DND-41 (cell line): ENCODE data around the gene RAB6B.

Experiments
- ATAC-seq: fragments of 200-7000 bp; cut with Tn5 transposase; 3 replicates; pipeline ENCODE4 v1.9.1; 2021; ENCODE audit warnings: low read depth; ENCODE audit not compliant: insufficient read depth
- DNase-seq: peaks from one replicate; pipeline ENCODE4 v3.0.0-alpha.2; 2020
- H2AFZ ChIP-seq: 2 replicates; pipeline ENCODE4 v1.6.0; 2012; ENCODE audit warnings: low read depth, low read length
- H3K27ac ChIP-seq: 2 replicates; pipeline ENCODE4 v1.5.1; 2012; ENCODE audit warnings: low read length, inconsistent platforms
- H3K27me3 ChIP-seq: fragments of 200-600 bp; sonication (generic); 2 replicates; pipeline ENCODE4 v1.6.0; 2012; ENCODE audit warnings: low read length, mild to moderate bottlenecking, inconsistent platforms; ENCODE audit not compliant: insufficient read depth, poor library complexity
- H3K36me3 ChIP-seq: 2 replicates; pipeline ENCODE4 v1.5.1; 2012; ENCODE audit warnings: low read length, inconsistent platforms; ENCODE audit not compliant: insufficient read depth
- H3K4me1 ChIP-seq: 2 replicates; pipeline ENCODE4 v1.5.1; 2012; ENCODE audit warnings: mild to moderate bottlenecking, low read length; ENCODE audit not compliant: insufficient read depth
- H3K4me2 ChIP-seq: 2 replicates; pipeline ENCODE4 v1.6.0; 2012; ENCODE audit warnings: mild to moderate bottlenecking, moderate library complexity, low read length, inconsistent platforms; ENCODE audit not compliant: insufficient read depth
- H3K4me3 ChIP-seq, 2 experiments: fragments of 200-600 bp in 1 of 2; shearing (Covaris generic) in 1 of 2; 2 replicates each; pipeline ENCODE4 v1.5.1; 2012 to 2016; ENCODE audit warnings: inconsistent platforms in 2 of 2, low read length in 2 of 2, mild to moderate bottlenecking in 2 of 2, low read depth in 1 of 2, moderate library complexity in 1 of 2
- H3K79me2 ChIP-seq: 2 replicates; pipeline ENCODE4 v1.6.0; 2012; ENCODE audit warnings: low read length, inconsistent platforms; ENCODE audit not compliant: insufficient read depth
- H3K9ac ChIP-seq: 2 replicates; pipeline ENCODE4 v1.6.0; 2012; ENCODE audit warnings: low read depth, mild to moderate bottlenecking, inconsistent platforms, low read length, moderate library complexity
- H3K9me3 ChIP-seq: 2 replicates; pipeline ENCODE4 v1.5.1; 2012; ENCODE audit warnings: low read length, moderate library complexity, mild to moderate bottlenecking, inconsistent platforms; ENCODE audit not compliant: insufficient read depth, severe bottlenecking
- H4K20me1 ChIP-seq: 2 replicates; pipeline ENCODE4 v1.6.0; 2012; ENCODE audit warnings: low read length; ENCODE audit not compliant: insufficient read depth
- EZH2 ChIP-seq: IDR thresholded peaks from 3 replicates; pipeline ENCODE4 v1.6.1; 2012; ENCODE audit warnings: borderline replicate concordance, low read depth, mild to moderate bottlenecking, moderate library complexity, low read length, inconsistent platforms; ENCODE audit not compliant: severe bottlenecking
- TF ChIP-seq, protein P1 (sequence below): IDR thresholded peaks from 2 replicates; pipeline ENCODE4 v1.5.1; 2012; ENCODE audit warnings: borderline replicate concordance, low read length, moderate library complexity, mild to moderate bottlenecking; ENCODE audit not compliant: poor library complexity, severe bottlenecking; ENCODE audit errors: extremely low read depth

RAB6B gene

DNA sequence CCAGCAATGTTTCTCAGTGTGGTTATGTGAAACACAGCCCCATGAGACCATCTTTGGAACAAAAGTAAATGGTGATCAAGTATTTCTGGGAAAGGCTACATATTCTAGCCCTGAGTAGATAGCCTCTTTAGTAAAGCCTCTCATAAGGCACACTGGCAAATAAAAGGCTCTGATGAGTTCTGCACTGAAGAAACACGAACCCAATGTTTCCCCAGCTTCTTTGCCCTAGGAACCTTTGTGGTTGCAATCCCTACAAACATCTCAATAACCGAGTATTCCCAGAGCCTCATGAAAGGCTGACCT lies 41.8 kb downstream of the RAB6B start:
- Histone ChIP-seq H3K9me3 (no peaks in the 10 kb centered on the region), H3K4me2 (no peak overlapping the region), H4K20me1 (no peaks in the 10 kb centered on the region), H3K4me1 (no peaks in the 10 kb centered on the region), H2AFZ (no peak overlapping the region), H3K9ac (no peak overlapping the region), H3K27me3 (peaks cover 10% of the 10 kb centered on the region), H3K27ac (no peak overlapping the region), H3K4me3 (no peak overlapping the region), H3K79me2 (no peaks in the 10 kb centered on the region), H3K36me3 (no peaks in the 10 kb centered on the region)
- TF ChIP-seq, protein P1, sequence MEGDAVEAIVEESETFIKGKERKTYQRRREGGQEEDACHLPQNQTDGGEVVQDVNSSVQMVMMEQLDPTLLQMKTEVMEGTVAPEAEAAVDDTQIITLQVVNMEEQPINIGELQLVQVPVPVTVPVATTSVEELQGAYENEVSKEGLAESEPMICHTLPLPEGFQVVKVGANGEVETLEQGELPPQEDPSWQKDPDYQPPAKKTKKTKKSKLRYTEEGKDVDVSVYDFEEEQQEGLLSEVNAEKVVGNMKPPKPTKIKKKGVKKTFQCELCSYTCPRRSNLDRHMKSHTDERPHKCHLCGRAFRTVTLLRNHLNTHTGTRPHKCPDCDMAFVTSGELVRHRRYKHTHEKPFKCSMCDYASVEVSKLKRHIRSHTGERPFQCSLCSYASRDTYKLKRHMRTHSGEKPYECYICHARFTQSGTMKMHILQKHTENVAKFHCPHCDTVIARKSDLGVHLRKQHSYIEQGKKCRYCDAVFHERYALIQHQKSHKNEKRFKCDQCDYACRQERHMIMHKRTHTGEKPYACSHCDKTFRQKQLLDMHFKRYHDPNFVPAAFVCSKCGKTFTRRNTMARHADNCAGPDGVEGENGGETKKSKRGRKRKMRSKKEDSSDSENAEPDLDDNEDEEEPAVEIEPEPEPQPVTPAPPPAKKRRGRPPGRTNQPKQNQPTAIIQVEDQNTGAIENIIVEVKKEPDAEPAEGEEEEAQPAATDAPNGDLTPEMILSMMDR = no peak
- TF ChIP-seq EZH2 = no peak
- DNase-seq (no peak), ATAC-seq (no peak)

DNA sequence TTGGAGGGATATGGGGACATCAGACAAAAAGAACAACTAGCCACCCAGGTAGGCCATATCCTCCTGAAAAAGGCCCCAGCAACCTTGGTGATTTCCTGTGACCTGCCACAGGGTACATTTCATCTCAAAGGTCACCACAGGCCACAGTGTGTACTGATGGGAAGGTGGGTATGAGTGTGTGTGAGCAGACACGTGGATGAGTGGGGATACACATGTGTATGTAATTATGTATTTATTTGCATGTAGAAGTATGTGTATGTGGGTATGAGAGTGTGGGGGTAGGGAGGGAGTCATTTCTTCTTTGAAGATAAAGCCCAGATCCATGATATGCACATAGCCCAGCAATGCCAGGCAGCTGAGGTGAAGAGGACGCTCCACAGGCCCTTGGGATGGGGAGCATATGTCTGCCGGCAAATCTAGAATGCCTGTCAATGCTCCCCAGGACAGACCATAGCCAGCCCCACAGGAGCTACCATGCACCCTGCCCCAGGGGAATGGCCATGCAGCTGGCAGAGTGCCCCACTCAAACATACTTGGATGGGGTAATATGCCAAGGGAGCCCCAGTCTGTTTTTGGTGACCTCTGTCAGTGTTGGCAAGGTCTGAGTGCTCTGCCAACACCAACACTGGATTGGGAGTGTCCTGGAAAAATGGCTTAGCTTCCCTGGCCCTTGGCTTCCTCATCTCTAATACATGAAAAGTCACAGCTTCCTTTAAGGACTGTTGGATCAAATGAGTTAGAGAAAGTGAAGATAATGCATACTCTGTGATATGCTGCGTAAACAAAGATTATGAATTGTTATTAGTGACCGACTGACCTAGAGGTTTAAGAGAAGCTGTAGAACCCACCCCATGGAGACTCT lies 42.4 kb downstream of the RAB6B start:
- H4K20me1 ChIP-seq = no peaks in the 10 kb centered on the region
- H3K4me1 ChIP-seq = no peaks in the 10 kb centered on the region
- H2AFZ ChIP-seq = no peak overlapping the region
- H3K27me3 ChIP-seq = peaks cover 10% of the 10 kb centered on the region
- TF ChIP-seq EZH2 = no peak
- TF ChIP-seq, protein P1 = no peak
- no peak for ATAC-seq
- H3K9me3 ChIP-seq = no peaks in the 10 kb centered on the region
- H3K4me2 ChIP-seq = no peak overlapping the region
- no peak overlapping the region for H3K9ac ChIP-seq
- H3K36me3 ChIP-seq = no peaks in the 10 kb centered on the region
- H3K79me2 ChIP-seq = no peaks in the 10 kb centered on the region
- H3K27ac ChIP-seq = no peak overlapping the region
- H3K4me3 ChIP-seq = no peak overlapping the region
- no peak for DNase-seq

DNA sequence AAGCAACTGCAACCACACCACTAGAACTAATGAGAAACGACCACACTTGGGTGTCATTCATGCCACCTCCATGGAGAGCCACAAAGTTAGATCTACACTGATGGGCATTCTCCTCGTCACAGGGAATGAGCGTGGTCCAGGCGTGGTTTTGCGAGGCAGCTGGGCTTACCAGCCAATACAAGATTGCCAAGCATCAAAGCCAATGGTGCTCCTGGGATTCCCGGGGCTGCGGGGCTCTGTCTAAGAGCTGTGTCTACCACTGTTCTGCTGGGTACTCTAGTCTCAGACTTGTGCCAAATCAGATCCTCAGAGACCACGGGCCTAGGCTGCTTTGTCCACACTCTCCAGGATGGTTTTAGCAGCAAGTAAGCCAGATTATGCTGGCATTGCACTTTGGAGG lies 43.8 kb downstream of the RAB6B start:
- Histone ChIP-seq H3K9ac (no peak overlapping the region), H3K36me3 (no peaks in the 10 kb centered on the region), H2AFZ (no peak overlapping the region), H3K27me3 (peaks cover 16% of the 10 kb centered on the region), H3K4me2 (no peak overlapping the region), H3K9me3 (no peaks in the 10 kb centered on the region), H3K4me1 (no peaks in the 10 kb centered on the region), H3K79me2 (no peaks in the 10 kb centered on the region), H3K27ac (no peak overlapping the region), H4K20me1 (no peaks in the 10 kb centered on the region), H3K4me3 (no peak overlapping the region)
- no peak for DNase-seq
- ATAC-seq = no peak
- TF ChIP-seq EZH2 = no peak
- TF ChIP-seq, protein P1 = no peak
